GM21390 (cell line): ENCODE data around the gene TDRD12.

Experiments
- ATAC-seq: cut with Tn5 transposase; IDR thresholded peaks from one replicate; pipeline ENCODE4 v1.9.1; 2021; ENCODE audit not compliant: unreplicated experiment

TDRD12 gene

GRCh38 chr19:32719611-32720059 lies at the start of gene TDRD12:
TSS of gene TDRD12 (plus strand) at chr19:32719767. CDS start at chr19:32720073, 306 bp downstream.
- no peak for ATAC-seq

GRCh38 chr19:32671883-32672593 lies 47.5 kb upstream of the TDRD12 start:
- ATAC-seq = no peak

- no peak for ATAC-seq
These were observed 46.7 kb upstream of the TDRD12 start for GRCh38 chr19:32672841-32673240.

- ATAC-seq = no peak
These were observed 46.0 kb upstream of the TDRD12 start for GRCh38 chr19:32673573-32673972.

- peak; percentile 7 for ATAC-seq
These were observed 45.2 kb upstream of the TDRD12 start for GRCh38 chr19:32674153-32674930.

- ATAC-seq = peak; percentile 93
These were observed 44.4 kb upstream of the TDRD12 start, which contains the start of gene ANKRD27 for GRCh38 chr19:32674931-32675719. TSS of gene ANKRD27 (minus strand) at chr19:32675180. CDS start at chr19:32659015, 16,165 bp downstream.

- ATAC-seq = peak; percentile 41
These were observed 43.8 kb upstream of the TDRD12 start, which contains the start of gene RGS9BP for GRCh38 chr19:32675720-32676185. TSS of gene RGS9BP (plus strand) at chr19:32675848. CDS start at chr19:32676264, 416 bp downstream.

- ATAC-seq = no peak
These were observed 43.2 kb upstream of the TDRD12 start for GRCh38 chr19:32676186-32676894.

GRCh38 chr19:32676895-32677359 lies 42.6 kb upstream of the TDRD12 start:
- no peak for ATAC-seq

GRCh38 chr19:32677657-32678056 lies 41.9 kb upstream of the TDRD12 start:
- ATAC-seq = no peak

- no peak for ATAC-seq
These were observed 38.6 kb upstream of the TDRD12 start for GRCh38 chr19:32680986-32681385.

GRCh38 chr19:32682317-32682716 lies 37.2 kb upstream of the TDRD12 start:
- ATAC-seq = no peak

GRCh38 chr19:32686847-32687475 lies 32.6 kb upstream of the TDRD12 start:
- ATAC-seq = no peak

GRCh38 chr19:32687681-32688080 lies 31.9 kb upstream of the TDRD12 start:
- no peak for ATAC-seq

GRCh38 chr19:32688311-32688710 lies 31.3 kb upstream of the TDRD12 start:
- no peak for ATAC-seq

- peak; percentile 91 for ATAC-seq
These were observed 28.1 kb upstream of the TDRD12 start, which contains the start of gene NUDT19 for GRCh38 chr19:32691291-32691951. TSS of gene NUDT19 (plus strand) at chr19:32691821. CDS start at chr19:32691961, 140 bp downstream.

- ATAC-seq = peak; percentile 52
These were observed 27.4 kb upstream of the TDRD12 start for GRCh38 chr19:32691952-32692726.

GRCh38 chr19:32692727-32693061 lies 26.9 kb upstream of the TDRD12 start:
- no peak for ATAC-seq
